Central memory CD8-positive, alpha-beta T cell (primary cell): ENCODE data around the gene HCN1.
"Not testable (repeated sequence)": the region's sequence is repeated elsewhere in the genome, so short reads cannot be mapped to it uniquely, and the experiment has no call there.

Experiments
- ATAC-seq: fragments of 150-1000 bp; cut with Tn5 transposase; replicated peaks from 2 replicates; pipeline ENCODE4 v1.10.0; 2022; ENCODE audit warnings: mild to moderate bottlenecking, moderate FRiP score, moderate number of reproducible peaks; ENCODE audit not compliant: poor library complexity, severe bottlenecking; ENCODE audit errors: extremely low read depth
- DNase-seq, 2 donors: peaks; one replicate each; pipeline ENCODE4 v3.0.0; 2021; ENCODE audit warnings: low spot score in 2 of 2
- H3K27ac Mint-ChIP-seq: one replicate; pipeline ENCODE4 v1.8.0; 2022; ENCODE audit warnings: low read depth, mild to moderate bottlenecking, moderate library complexity, mixed read lengths
- H3K27me3 Mint-ChIP-seq: one replicate; pipeline ENCODE4 v1.8.0; 2022; ENCODE audit warnings: mixed read lengths
- H3K36me3 Mint-ChIP-seq: one replicate; pipeline ENCODE4 v1.8.0; 2022; ENCODE audit warnings: mild to moderate bottlenecking, moderate library complexity, mixed read lengths; ENCODE audit not compliant: insufficient read depth
- H3K4me1 Mint-ChIP-seq: one replicate; pipeline ENCODE4 v1.8.0; 2022; ENCODE audit warnings: mixed read lengths
- H3K4me3 Mint-ChIP-seq: one replicate; pipeline ENCODE4 v1.8.0; 2022; ENCODE audit warnings: mild to moderate bottlenecking, moderate library complexity, mixed read lengths
- H3K9me3 Mint-ChIP-seq: one replicate; pipeline ENCODE4 v1.8.0; 2022; ENCODE audit warnings: mixed read lengths

HCN1 gene

GRCh38 chr5:45601424-45601823, 94.8 kb downstream of the HCN1 start:
- no peaks in the 10 kb centered on the region for H3K36me3 Mint-ChIP-seq

GRCh38 chr5:45596320-45596719, 99.9 kb downstream of the HCN1 start:
- H3K27ac Mint-ChIP-seq = no peak overlapping the region
- H3K4me1 Mint-ChIP-seq = no peaks in the 10 kb centered on the region
- peaks cover 11% of the 10 kb centered on the region for H3K9me3 Mint-ChIP-seq
- DNase-seq (no peak), ATAC-seq (no peak)
- no peaks in the 10 kb centered on the region for H3K36me3 Mint-ChIP-seq
- H3K27me3 Mint-ChIP-seq = no peaks in the 10 kb centered on the region
- H3K4me3 Mint-ChIP-seq = no peak overlapping the region

More at GRCh38 chr5:45601424-45601823, 94.8 kb downstream of the HCN1 start:
- DNase-seq = no peak
- no peak for ATAC-seq
- Mint-ChIP-seq H3K4me1 (no peaks in the 10 kb centered on the region), H3K27me3 (no peaks in the 10 kb centered on the region), H3K4me3 (no peak overlapping the region), H3K27ac (no peak overlapping the region), H3K9me3 (peaks cover 7% of the 10 kb centered on the region)

- H3K36me3 Mint-ChIP-seq, H3K4me3 Mint-ChIP-seq, H3K27ac Mint-ChIP-seq, H3K27me3 Mint-ChIP-seq, H3K4me1 Mint-ChIP-seq, ATAC-seq, DNase-seq: not testable (repeated sequence)
- peaks cover 25% of the 10 kb centered on the region for H3K9me3 Mint-ChIP-seq
These were observed 110.2 kb downstream of the HCN1 start for GRCh38 chr5:45586001-45586400.

GRCh38 chr5:45578270-45578669, 117.9 kb downstream of the HCN1 start:
- H3K27ac Mint-ChIP-seq = no peak overlapping the region
- no peaks in the 10 kb centered on the region for H3K36me3 Mint-ChIP-seq
- ATAC-seq = no peak
- no peaks in the 10 kb centered on the region for H3K4me1 Mint-ChIP-seq
- H3K27me3 Mint-ChIP-seq = no peaks in the 10 kb centered on the region
- no peak overlapping the region for H3K4me3 Mint-ChIP-seq
- DNase-seq = no peak
- peaks cover 14% of the 10 kb centered on the region for H3K9me3 Mint-ChIP-seq

GRCh38 chr5:45568813-45569212, 127.4 kb downstream of the HCN1 start:
- Mint-ChIP-seq H3K36me3 (no peaks in the 10 kb centered on the region), H3K4me1 (no peaks in the 10 kb centered on the region), H3K9me3 (peaks cover 13% of the 10 kb centered on the region), H3K27me3 (no peaks in the 10 kb centered on the region), H3K27ac (no peak overlapping the region), H3K4me3 (no peak overlapping the region)
- DNase-seq (no peak), ATAC-seq (no peak)

- Mint-ChIP-seq H3K4me3 (no peak overlapping the region), H3K36me3 (no peaks in the 10 kb centered on the region), H3K27me3 (no peaks in the 10 kb centered on the region), H3K27ac (no peak overlapping the region), H3K4me1 (no peaks in the 10 kb centered on the region), H3K9me3 (peaks cover 24% of the 10 kb centered on the region)
- no peak for DNase-seq
- ATAC-seq = no peak
These were observed 153.8 kb downstream of the HCN1 start for GRCh38 chr5:45542421-45542820.

- H3K27me3 Mint-ChIP-seq = no peaks in the 10 kb centered on the region
- no peaks in the 10 kb centered on the region for H3K4me1 Mint-ChIP-seq
- no peaks in the 10 kb centered on the region for H3K36me3 Mint-ChIP-seq
- no peak overlapping the region for H3K27ac Mint-ChIP-seq
- no peak for DNase-seq
- H3K4me3 Mint-ChIP-seq = no peak overlapping the region
- no peak for ATAC-seq
- peaks cover 20% of the 10 kb centered on the region for H3K9me3 Mint-ChIP-seq
These were observed 162.5 kb downstream of the HCN1 start for GRCh38 chr5:45533663-45534062.

- H3K4me3 Mint-ChIP-seq = no peak overlapping the region
- DNase-seq = no peak
- no peaks in the 10 kb centered on the region for H3K27me3 Mint-ChIP-seq
- ATAC-seq = no peak
- H3K9me3 Mint-ChIP-seq = peaks cover 20% of the 10 kb centered on the region
- no peaks in the 10 kb centered on the region for H3K36me3 Mint-ChIP-seq
- H3K27ac Mint-ChIP-seq = no peak overlapping the region
- no peaks in the 10 kb centered on the region for H3K4me1 Mint-ChIP-seq
These were observed 163.2 kb downstream of the HCN1 start for GRCh38 chr5:45532826-45533624.

GRCh38 chr5:45521067-45521466, 175.1 kb downstream of the HCN1 start:
- DNase-seq = no peak
- no peaks in the 10 kb centered on the region for H3K4me1 Mint-ChIP-seq
- H3K27me3 Mint-ChIP-seq = no peaks in the 10 kb centered on the region
- H3K36me3 Mint-ChIP-seq = no peaks in the 10 kb centered on the region
- no peak for ATAC-seq
- peaks cover 5% of the 10 kb centered on the region for H3K9me3 Mint-ChIP-seq
- no peak overlapping the region for H3K4me3 Mint-ChIP-seq
- H3K27ac Mint-ChIP-seq = no peak overlapping the region

- H3K4me3 Mint-ChIP-seq = no peak overlapping the region
- H3K27ac Mint-ChIP-seq = no peak overlapping the region
- peaks cover 8% of the 10 kb centered on the region for H3K9me3 Mint-ChIP-seq
- H3K36me3 Mint-ChIP-seq = no peaks in the 10 kb centered on the region
- H3K4me1 Mint-ChIP-seq = no peaks in the 10 kb centered on the region
- ATAC-seq (no peak), DNase-seq (no peak)
- no peaks in the 10 kb centered on the region for H3K27me3 Mint-ChIP-seq
These were observed 183.7 kb downstream of the HCN1 start for GRCh38 chr5:45512521-45512920.

- ATAC-seq = no peak
These were observed 186.8 kb downstream of the HCN1 start for GRCh38 chr5:45509371-45509770.

GRCh38 chr5:45508135-45508534, 188.0 kb downstream of the HCN1 start:
- Mint-ChIP-seq H3K4me1 (no peaks in the 10 kb centered on the region), H3K9me3 (peaks cover 10% of the 10 kb centered on the region), H3K36me3 (no peaks in the 10 kb centered on the region), H3K27me3 (no peaks in the 10 kb centered on the region), H3K27ac (no peak overlapping the region), H3K4me3 (no peak overlapping the region)
- ATAC-seq = no peak
- DNase-seq = no peak

More at GRCh38 chr5:45509371-45509770, 186.8 kb downstream of the HCN1 start:
- Mint-ChIP-seq H3K36me3 (no peaks in the 10 kb centered on the region), H3K27me3 (no peaks in the 10 kb centered on the region), H3K4me3 (no peak overlapping the region), H3K4me1 (no peaks in the 10 kb centered on the region), H3K27ac (no peak overlapping the region), H3K9me3 (peaks cover 8% of the 10 kb centered on the region)
- no peak for DNase-seq

GRCh38 chr5:45507178-45507577, 189.0 kb downstream of the HCN1 start:
- H3K27me3 Mint-ChIP-seq = no peaks in the 10 kb centered on the region
- no peak overlapping the region for H3K27ac Mint-ChIP-seq
- DNase-seq = no peak
- H3K4me3 Mint-ChIP-seq = no peak overlapping the region
- H3K9me3 Mint-ChIP-seq = peaks cover 13% of the 10 kb centered on the region
- H3K36me3 Mint-ChIP-seq = no peaks in the 10 kb centered on the region
- H3K4me1 Mint-ChIP-seq = no peaks in the 10 kb centered on the region
- no peak for ATAC-seq
